GM12892 (cell line): ENCODE measurements around the gene KRT10.
A peak's percentile ranks its signal among the peaks of the same experiment; 100 is the strongest.

Experiments used
- DNase-seq: peaks from one replicate; pipeline ENCODE4 v3.0.0; 2011; ENCODE audit not compliant: insufficient read length
- FAIRE-seq: peaks from 2 replicates; lab custom pipeline; 2011; peaks lifted over from hg19 to GRCh38; lab: Jason Lieb, UNC
- POLR2A ChIP-seq: IDR thresholded peaks from 2 replicates; pipeline ENCODE4 v1.6.1; 2011; ENCODE audit warnings: low read depth, low read length, control low read depth
- POLR2AphosphoS5 ChIP-seq: IDR thresholded peaks from 2 replicates; pipeline ENCODE4 v1.6.1; 2011; ENCODE audit warnings: low read depth, low read length, control low read depth
- TAF1 ChIP-seq: IDR thresholded peaks from 2 replicates; pipeline ENCODE4 v1.6.1; 2011; ENCODE audit warnings: low read depth, mild to moderate bottlenecking, control low read depth, low read length, borderline replicate concordance

KRT10 gene

GRCh38 chr17:40796846-40797245, 25.6 kb downstream of the KRT10 start:
- no peak for TF ChIP-seq TAF1
- TF ChIP-seq POLR2AphosphoS5 = no peak
- TF ChIP-seq POLR2A = no peak
- DNase-seq (no peak), FAIRE-seq (no peak)

DNA sequence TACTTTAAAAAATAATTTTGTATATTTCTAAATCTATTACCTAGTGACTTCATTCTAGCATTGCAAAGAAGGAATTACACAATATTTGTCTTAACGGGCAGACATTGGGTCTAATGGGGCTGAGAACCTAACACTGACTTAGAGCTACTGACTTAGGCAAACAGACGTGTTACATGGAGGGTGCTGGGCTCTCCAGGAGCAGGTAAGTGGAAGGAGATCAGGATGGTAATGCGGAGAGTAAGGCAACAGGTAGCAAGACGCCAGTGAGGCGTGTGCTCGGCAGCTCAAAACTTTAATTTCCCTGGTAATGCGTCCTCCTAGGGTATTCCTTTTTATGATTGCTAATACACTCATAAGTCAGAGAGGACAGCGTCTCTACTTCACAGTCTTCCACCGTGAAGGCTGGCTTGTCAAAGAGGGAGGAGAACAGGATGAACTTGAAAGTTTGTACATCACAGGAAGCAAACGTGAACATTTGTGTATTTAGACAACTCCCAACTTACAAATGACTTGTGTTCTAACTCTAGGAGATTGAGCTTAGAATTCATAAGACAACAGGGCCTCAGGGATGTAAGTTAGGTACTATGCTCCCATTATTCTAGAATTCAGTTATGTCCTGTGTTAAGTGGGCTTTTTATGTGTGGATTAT, 27.3 kb downstream of the KRT10 start:
- no peak for TF ChIP-seq POLR2AphosphoS5
- TF ChIP-seq POLR2A = no peak
- no peak for TF ChIP-seq TAF1
- FAIRE-seq = no peak
- DNase-seq = no peak

GRCh38 chr17:40794466-40794865, 27.9 kb downstream of the KRT10 start:
- TF ChIP-seq POLR2AphosphoS5 = no peak
- FAIRE-seq = no peak
- DNase-seq = no peak

DNA sequence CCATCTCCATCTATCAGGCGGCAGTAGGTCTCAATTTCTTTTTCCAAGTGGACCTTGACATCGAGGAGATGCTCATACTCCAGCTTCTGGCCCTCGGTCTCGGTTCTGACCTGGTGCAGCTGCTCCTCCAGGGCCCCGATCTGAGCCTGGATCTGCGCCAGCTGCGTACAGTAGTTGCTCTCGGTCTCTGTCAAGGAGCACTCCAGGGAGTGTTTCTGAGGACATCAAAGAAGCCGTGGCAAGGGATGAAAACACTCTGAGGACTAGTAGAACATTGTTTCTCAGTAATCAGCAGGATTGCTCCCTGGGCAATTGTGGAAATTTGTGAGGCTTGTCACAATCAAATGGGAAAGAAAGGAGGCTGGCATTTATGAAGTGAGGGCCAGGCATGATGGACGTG, 28.6 kb downstream of the KRT10 start:
- no peak for FAIRE-seq
- TF ChIP-seq POLR2AphosphoS5 (no peak), POLR2A (no peak), TAF1 (no peak)
- DNase-seq = no peak

DNA sequence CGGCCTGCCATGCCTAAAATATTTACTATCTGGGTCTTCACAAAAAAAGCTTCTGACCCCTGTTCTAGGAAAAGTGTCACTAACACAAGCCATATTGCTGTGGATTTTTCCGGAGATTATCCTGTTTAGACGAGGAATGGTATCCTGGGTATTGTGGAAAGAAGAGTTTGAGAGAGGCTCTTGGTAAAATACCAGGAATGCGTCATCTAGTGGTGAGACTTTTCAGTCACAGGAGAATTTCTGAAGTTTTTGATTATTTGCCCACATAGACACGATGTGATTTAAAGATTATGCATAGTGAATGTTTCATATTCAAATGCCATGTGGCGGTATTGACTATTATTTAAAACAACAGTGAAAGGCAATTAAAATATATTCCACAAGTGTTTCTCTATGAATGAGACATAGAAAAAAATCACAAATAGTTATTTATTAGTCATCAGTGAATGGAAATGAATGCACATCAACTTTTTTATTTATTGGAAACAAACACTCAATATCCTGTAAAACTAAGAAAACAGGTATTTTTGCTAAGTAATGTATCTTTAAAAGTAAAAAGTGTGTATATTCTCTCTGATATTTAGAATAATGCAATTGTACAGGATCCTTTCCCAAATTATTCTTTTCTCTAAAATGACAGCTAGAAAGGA, 30.5 kb downstream of the KRT10 start:
- TF ChIP-seq POLR2A (no peak), TAF1 (no peak)

DNA sequence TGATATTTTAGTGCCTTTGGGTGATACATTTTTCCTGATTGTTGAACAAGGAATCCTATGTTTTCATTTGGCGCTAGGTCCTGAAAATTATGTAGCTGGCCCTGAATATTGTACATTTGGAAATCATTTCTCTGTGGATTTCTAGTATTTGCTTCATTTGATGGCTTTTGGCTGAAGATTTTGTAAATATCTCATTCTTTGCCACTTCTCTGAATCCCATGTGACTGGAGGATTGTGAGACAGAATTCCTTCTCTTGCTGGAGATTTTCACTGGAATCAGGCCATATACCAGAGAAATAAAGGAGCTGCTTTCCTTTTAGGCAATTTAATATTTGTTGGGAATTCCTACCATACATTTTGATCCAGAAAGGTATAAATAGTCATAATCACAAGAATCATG, 31.3 kb downstream of the KRT10 start:
- FAIRE-seq (no peak), DNase-seq (no peak)
- no peak for TF ChIP-seq POLR2A
- TF ChIP-seq TAF1 = no peak
- TF ChIP-seq POLR2AphosphoS5 = no peak

More for the DNA sequence above, 30.5 kb downstream of the KRT10 start:
- no peak for DNase-seq
- FAIRE-seq = peak; percentile 64

GRCh38 chr17:40782450-40782849, 40.0 kb downstream of the KRT10 start, which contains the start of gene KRT27:
KRT27 (minus strand) TSS chr17:40782550; CDS start chr17:40782493, 57 bp downstream.
- FAIRE-seq (no peak), DNase-seq (no peak)
- TF ChIP-seq POLR2A (no peak), TAF1 (no peak)

- DNase-seq = no peak
- TF ChIP-seq POLR2AphosphoS5 (no peak), POLR2A (no peak), TAF1 (no peak)
- no peak for FAIRE-seq
Measured at GRCh38 chr17:40779181-40779909, 43.1 kb downstream of the KRT10 start.

DNA sequence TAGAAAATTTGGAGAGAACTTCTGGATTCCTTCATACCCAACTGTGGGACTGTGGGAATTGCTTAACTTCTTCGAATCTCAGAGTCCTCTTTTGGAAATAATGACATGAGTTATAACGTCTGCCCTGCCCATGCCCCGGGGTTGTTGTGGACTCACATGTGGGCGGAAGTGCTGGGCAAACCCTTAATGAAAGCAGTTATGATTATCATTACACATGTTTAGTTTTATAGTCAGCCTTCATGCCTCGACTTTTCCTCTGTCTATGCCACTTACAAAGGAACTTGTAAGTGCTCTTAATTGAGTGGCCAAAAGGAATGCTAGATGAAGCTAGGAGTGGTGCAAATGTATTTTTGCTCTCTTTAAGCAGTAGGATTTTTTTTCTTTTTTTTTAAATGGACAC, 44.0 kb downstream of the KRT10 start:
- FAIRE-seq = no peak
- no peak for DNase-seq
- no peak for TF ChIP-seq POLR2A
- no peak for TF ChIP-seq TAF1
- TF ChIP-seq POLR2AphosphoS5 = no peak

- DNase-seq (no peak), FAIRE-seq (no peak)
- TF ChIP-seq TAF1 (no peak), POLR2AphosphoS5 (no peak)
Measured at GRCh38 chr17:40777971-40778370, 44.4 kb downstream of the KRT10 start.

DNA sequence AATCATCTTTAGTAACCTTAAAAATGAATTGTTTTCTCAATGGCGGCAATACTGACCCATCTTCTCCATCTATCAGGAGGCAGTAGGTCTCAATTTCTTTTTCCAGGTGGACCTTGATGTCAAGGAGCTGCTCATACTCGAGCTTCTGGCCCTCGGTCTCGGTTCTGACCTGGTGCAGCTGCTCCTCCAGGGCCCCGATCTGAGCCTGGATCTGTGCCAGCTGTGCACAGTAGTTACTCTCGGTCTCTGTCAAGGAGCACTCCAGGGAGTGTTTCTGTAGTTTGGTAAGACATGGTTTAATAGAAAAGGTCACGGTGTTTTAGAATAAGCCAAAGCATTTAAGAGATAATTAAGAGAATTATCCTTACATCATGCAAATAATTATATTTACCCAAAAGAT, 45.0 kb downstream of the KRT10 start:
- TF ChIP-seq POLR2A = no peak
- TF ChIP-seq POLR2AphosphoS5 = no peak
- TF ChIP-seq TAF1 = no peak
- FAIRE-seq (no peak), DNase-seq (no peak)

GRCh38 chr17:40775945-40776344, 46.5 kb downstream of the KRT10 start:
- TF ChIP-seq TAF1 (no peak), POLR2A (no peak), POLR2AphosphoS5 (no peak)
- DNase-seq (no peak), FAIRE-seq (no peak)
